NCI-H187 (cell line): ENCODE results near the gene NDUFAF8.
A peak's percentile ranks its signal among the peaks of the same experiment; 100 is the strongest.

Experiments used
- DNase-seq, 2 experiments: peaks; one replicate each; lab custom pipeline; 2025; lab: John Stamatoyannopoulos, UW

The NDUFAF8 gene

GRCh38 chr17:81239714-81240555 is 817 bp downstream of the NDUFAF8 start:
- no peak for DNase-seq

- no peak for DNase-seq
Measured at GRCh38 chr17:81240761-81241160, 1.6 kb downstream of the NDUFAF8 start.

- no peak for DNase-seq
Measured at GRCh38 chr17:81241203-81241602, 2.1 kb downstream of the NDUFAF8 start.

- no peak for DNase-seq
Measured at GRCh38 chr17:81241648-81242420, 2.7 kb downstream of the NDUFAF8 start.

- DNase-seq: no peak
Measured at GRCh38 chr17:81242421-81243332, 3.6 kb downstream of the NDUFAF8 start.

DNA sequence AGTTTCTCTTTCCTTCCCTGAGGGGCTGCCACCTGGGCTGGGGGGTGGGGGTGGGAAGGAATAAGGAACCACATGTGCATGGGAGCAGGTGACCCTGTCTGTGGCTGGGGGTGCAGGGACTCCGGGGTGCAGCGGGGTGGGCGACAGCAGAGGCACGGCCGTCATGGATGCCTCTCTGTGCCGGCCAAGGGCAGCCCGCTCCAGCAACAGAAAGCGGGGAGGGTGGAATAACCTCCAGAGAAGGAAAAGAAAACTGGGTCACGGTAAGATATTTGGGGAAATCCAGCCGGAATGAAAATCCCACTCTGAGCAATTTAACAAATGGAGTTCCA is 4.2 kb downstream of the NDUFAF8 start:
- DNase-seq: no peak

- DNase-seq: no peak
Measured at GRCh38 chr17:81244358-81245023, 5.4 kb downstream of the NDUFAF8 start.

DNA sequence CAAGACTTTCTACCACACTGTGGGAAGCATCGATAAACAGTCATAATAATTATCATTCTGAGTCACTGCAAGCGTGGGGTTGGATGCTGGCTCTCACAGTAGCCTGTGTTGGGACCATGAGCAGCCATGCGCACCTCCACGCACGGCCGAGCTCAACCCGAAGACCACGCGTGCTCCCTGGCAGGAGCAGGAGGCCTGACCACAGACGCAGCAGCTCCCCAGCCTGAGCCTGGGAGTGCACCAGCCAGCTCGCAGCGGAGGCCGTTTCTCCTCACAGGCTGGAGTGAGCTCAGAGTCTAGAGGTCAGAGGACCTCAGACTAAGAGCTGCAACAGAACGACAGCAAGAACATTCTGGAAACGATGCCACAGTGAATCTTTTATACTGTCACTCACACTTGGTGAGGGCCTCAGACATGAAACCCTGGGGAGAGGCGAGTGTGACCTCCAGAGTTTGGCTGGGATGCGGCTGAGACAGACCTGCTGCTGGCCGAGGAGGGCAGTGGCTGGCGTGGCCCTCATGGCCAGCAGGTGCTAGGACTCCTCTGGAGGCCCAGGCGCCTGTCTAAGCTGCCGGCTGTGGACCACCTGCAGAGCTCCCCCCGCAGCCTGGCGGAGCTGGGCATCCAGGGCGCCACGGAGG is 6.0 kb downstream of the NDUFAF8 start:
- DNase-seq: no peak

DNA sequence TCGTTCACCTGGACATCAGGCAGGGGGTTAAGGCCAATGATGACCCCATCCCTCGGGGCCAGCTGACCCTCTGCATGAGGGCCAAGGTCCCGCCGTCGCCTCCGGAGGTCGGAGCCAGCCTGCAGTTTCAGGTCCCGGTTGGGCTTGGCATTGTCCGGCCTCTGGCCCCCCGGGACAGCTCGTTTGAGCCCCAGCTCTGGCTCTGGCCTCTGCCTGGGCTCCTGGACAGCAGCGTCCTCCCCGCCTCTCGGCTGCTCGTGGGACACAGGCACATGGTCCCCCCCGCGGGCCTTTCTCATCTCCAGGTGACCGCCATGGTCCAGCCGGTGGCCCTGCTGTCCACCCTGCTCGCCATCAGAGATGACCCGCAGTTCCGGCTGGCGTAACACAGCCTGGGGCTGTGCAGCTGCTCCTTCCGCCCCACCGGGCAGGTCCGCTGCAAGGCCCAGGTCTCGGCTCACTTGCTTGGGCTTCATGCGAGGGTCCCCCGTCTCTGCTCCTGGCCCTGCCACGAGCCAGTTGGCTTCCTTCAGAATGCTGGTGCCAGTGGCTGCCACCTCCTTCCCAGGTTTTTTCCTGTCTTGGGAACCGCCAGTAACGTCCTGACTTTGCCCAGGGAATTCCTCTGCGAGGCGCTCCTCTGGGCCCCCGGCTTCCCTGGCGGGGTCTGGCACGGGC is 6.7 kb downstream of the NDUFAF8 start:
- no peak for DNase-seq

- DNase-seq: no peak
Measured at GRCh38 chr17:81246343-81246670, 7.2 kb downstream of the NDUFAF8 start.

DNA sequence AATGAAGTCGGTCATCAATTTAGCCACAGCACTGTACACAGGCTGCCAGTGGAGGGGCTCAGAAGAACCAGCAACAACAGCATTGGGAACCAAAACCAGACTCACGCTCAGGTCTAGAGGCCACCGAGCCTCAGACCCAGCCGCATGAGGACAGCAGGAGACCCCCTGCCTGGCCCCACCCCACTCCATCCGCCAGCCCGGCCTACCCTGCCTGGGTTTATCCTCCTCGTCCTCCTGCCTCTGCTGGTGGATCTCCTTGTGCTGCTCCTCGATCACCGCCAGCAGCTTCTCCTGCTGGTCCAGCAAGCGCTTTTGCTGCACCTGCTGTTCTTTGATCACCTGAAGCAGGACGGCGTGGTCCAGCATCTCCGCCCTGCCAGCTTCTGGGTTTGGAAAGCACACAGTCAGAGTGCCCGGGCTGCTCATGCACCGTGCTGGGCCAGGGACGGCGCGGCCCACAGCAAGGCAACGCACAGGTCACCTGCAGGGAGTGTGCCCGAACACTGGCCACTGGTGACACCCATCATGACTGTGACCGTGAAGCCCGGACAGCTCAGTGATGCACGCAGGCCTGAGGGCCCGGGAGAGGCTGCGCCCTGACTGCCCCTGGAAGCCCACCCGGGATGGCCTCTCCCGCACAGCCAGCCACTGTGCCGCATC is 7.7 kb downstream of the NDUFAF8 start:
- no peak for DNase-seq

GRCh38 chr17:81247339-81247990 is 8.3 kb downstream of the NDUFAF8 start:
- DNase-seq: no peak

DNA sequence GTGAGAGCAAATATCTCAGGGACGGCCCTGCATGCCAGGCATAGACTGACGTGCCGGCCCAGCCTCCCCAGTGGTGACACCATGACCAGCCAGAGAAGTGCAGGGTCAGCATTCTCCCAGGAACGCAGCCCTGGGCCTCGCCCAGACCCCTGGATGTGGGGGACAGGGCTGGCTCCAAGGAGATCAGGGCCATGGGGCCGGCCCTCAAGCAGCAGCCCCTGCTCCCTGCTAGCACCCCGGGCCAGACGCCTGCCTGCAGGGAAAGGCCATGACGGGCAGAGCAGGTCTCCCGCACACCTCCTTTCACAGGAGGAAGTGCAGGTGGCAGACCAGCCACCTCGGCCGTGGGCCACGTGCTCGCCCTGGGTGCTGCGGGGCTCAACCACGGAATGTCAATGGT is 9.5 kb downstream of the NDUFAF8 start:
- no peak for DNase-seq

GRCh38 chr17:81249223-81250040 is 10.3 kb downstream of the NDUFAF8 start:
- no peak for DNase-seq

GRCh38 chr17:81250286-81251093 is 11.4 kb downstream of the NDUFAF8 start:
- DNase-seq: no peak

DNA sequence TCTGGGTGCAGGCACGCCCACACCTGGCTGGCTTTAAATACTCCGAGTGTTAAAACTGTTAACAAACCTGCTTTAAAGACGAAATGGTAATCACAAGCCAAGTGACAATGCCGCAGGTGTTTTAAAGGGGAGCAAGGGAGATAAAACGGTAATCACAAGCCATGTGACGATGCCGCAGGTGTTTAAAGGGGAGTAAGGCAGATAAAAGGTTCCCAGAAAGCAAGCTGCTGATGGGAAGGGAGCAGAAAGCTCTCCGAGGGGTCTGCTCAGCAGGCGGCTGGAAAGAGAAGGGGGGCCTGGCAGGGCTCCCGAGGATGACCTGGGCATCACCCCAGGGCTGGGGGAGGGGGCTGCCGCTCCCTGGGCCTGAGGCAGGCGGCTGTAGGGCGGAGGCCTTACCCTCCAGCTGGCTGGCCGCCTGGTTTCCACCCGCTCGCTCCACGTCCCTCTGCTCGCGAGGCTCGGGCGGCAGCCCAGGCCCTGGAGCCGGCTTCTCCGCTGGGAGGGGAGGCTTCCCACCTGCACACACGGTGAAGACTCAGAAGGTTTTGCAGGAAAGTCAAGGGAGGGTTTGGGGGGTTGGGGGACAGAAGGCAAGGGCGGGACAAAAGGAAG is 12.1 kb downstream of the NDUFAF8 start:
- peak; percentile 44 to 73 for DNase-seq

DNA sequence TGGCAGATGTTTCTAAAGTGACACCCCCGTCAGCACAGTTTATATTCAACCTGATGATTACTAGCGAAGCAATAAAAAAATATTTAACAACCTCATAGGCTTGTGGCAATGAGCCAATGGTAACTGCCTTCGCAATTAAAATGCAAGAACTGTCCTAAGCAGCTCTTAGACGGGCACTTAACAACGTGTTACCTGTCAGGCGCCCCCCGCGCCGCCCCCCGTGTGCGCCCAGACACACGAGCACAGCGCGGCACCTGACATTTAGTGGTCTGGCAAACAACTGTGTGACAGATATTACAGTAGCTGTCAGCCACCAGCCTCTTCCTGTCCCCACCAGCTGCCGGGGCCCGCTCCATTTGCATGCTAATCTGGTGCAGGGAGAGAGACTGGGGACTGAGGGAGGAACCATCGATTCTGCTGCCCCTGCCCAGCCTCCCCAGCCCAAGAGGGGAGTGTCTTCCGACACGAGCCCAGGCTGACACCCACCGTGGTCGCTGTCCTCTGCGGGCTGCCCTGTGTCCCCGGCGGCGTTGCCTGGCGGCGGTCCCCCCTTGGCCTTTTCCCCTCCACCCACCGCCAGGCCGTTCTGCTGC is 12.7 kb downstream of the NDUFAF8 start:
- peak; percentile 57 to 73 for DNase-seq
